ENCODE results near the gene ADGRV1. TPM values are rescaled to one million over a fixed set of nuclear protein-coding genes. Genes with fewer than 3 reads are reported as not detected.

ADGRV1 gene
- total and polyA plus RNA-seq, 9 of the 15 experiments (the other 6 are each of a cell fraction or from before 2014, with no cell fraction given), result 21.7 to 156 (median 58.2) TPM

DNA sequence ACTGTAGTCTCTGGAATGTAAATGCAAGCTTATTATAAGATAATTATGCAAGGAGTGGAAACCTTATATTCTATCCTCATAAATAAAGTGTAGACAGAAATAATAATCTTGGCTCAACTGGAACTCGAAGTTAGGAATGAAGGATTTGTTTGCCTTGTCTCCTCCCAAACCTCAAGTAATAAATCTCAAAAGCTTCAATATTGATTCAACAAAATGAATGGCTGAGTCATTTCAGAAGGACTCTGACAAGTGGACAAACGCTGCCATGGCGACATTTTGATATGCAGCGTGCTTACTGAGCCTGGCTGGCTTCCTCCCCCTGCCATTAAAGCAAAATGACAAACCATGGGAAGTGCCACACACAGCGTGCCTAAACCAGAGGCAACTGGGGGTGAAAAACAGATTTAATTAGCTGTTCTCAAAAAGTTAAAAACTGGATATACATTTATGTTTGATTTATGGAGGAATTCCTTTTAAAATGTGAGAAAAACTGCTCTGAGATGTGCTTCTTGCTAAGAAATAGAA, 10.5 kb upstream of the ADGRV1 start (continued):
- TF ChIP-seq CHD7 (IDR thresholded peaks at IDR 0.05; ENCODE audit: low read depth, low read length) (no peak), NFE2L1 (tag; IDR thresholded peaks at IDR 0.05; ENCODE audit: borderline replicate concordance, low read depth) (no peak), MAFG (tag; conservative IDR thresholded peaks at IDR 0.05) (peak; percentile 61; the same call in 1 of the 2 replicates), POU5F1 (IDR thresholded peaks at IDR 0.05; ENCODE audit: borderline replicate concordance, low read depth, low read length, partially characterized antibody) (no peak), JUND (IDR thresholded peaks at IDR 0.05; ENCODE audit: borderline replicate concordance, low read depth, low read length) (peak; percentile 66; the same call in 1 of the 2 replicates), JUND (tag; IDR thresholded peaks at IDR 0.05; ENCODE audit: borderline replicate concordance, low read depth, low read length) (peak; percentile 60; the same call in 1 of the 3 replicates), BACH1 (tag; IDR thresholded peaks at IDR 0.05) (no peak), HDAC2 (IDR thresholded peaks at IDR 0.05) (no peak), ZNF695 (CRISPR knock-in tag; IDR thresholded peaks at IDR 0.05) (no peak), ZEB2 (IDR thresholded peaks at IDR 0.05) (no peak), CLOCK (CRISPR knock-in tag; IDR thresholded peaks at IDR 0.05; ENCODE audit: borderline replicate concordance) (no peak)

Measured in K562 (cell line).